HL-60/S4 treated with retinoic acid at 250 ng/mL for 4 days and 3 days (cell line): ENCODE measurements around the gene AOPEP.

Experiments
- in situ Hi-C: fragments of 300-500 bp; cut with MboI; formaldehyde crosslinking; loops from 2 replicates; pipeline ENCODE4 v1.7.0; 2022; ENCODE audit warnings: low sequenced_read_pairs

Gene AOPEP

GRCh38 chr9:95025213-95026147, 299.0 kb downstream of the AOPEP start:
- in situ Hi-C loops = no loop called here

- in situ Hi-C loops = no loop called here
These were observed 299.6 kb downstream of the AOPEP start for GRCh38 chr9:95026148-95026524.

GRCh38 chr9:95027914-95028852, 301.7 kb downstream of the AOPEP start:
- in situ Hi-C loops = no loop called here

- in situ Hi-C loops = no loop called here
These were observed 302.3 kb downstream of the AOPEP start for GRCh38 chr9:95028853-95029219.

GRCh38 chr9:95029288-95029687, 302.8 kb downstream of the AOPEP start:
- in situ Hi-C loops = no loop called here

GRCh38 chr9:95029720-95030119, 303.2 kb downstream of the AOPEP start:
- in situ Hi-C loops = no loop called here

- in situ Hi-C loops = no loop called here
These were observed 303.8 kb downstream of the AOPEP start for GRCh38 chr9:95030344-95030743.

GRCh38 chr9:95030920-95031642, 304.6 kb downstream of the AOPEP start:
- in situ Hi-C loops = no loop called here

GRCh38 chr9:95031711-95032461, 305.4 kb downstream of the AOPEP start:
- in situ Hi-C loops = no loop called here

GRCh38 chr9:95032580-95033341, 306.3 kb downstream of the AOPEP start:
- in situ Hi-C loops = no loop called here

- in situ Hi-C loops = no loop called here
These were observed 309.3 kb downstream of the AOPEP start for GRCh38 chr9:95035846-95036245.

- in situ Hi-C loops = no loop called here
These were observed 310.2 kb downstream of the AOPEP start for GRCh38 chr9:95036676-95037075.

GRCh38 chr9:95037789-95038521, 311.5 kb downstream of the AOPEP start:
- in situ Hi-C loops = no loop called here

- in situ Hi-C loops = no loop called here
These were observed 312.2 kb downstream of the AOPEP start for GRCh38 chr9:95038666-95039065.

GRCh38 chr9:95040106-95040505, 313.6 kb downstream of the AOPEP start:
- in situ Hi-C loops = no loop called here

GRCh38 chr9:95043826-95044225, 317.3 kb downstream of the AOPEP start:
- in situ Hi-C loops = no loop called here

GRCh38 chr9:95044731-95045508, 318.4 kb downstream of the AOPEP start:
- in situ Hi-C loops = no loop called here

GRCh38 chr9:95045751-95046150, 319.3 kb downstream of the AOPEP start:
- in situ Hi-C loops = no loop called here
